Measurements from ENCODE around the gene UST. TPM values are rescaled to one million over a fixed set of nuclear protein-coding genes. Genes with fewer than 3 reads are reported as not detected.

The UST gene
- polyA plus RNA-seq, 1 donor (not counting 4 experiments of a cell fraction or from before 2014, with no cell fraction given): 6.1 TPM

DNA sequence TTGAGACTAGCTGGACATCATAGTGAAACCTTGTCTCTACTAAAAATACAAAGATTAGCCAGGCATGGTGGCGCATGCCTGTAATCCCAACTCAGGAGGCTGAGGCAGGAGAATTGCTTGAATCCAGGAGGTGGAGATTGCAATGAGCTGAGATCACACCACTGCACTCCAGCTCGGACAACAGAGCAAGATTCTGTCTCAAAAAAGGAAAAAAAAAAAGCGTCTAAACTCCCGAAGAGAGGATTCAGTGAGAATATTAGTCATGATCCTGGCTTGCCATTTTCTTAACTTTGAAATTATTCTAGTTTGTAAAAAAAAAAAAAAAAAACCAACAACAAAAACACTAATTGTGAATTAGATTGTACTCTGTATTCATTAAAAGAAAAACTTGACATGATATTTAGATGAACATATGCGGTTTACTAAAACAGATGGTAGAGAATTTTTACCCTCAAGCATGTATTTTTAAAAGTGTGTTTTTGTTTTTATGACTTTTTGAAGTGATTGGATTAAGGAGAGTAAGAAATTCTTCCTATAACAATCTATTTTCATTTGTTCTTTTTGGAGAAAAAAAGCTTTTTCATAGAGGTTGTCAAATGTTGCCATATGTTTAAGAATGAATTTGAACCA is 80.7 kb downstream of the UST start:
- FAIRE-seq (no peak), DNase-seq (ENCODE audit: low read depth, low spot score) (no peak)
- H3K9me1 ChIP-seq (ENCODE audit: control insufficient read depth, extremely low read depth, insufficient read depth, low read length): no peaks in the 10 kb centered on the region
- peaks cover 28% of the 10 kb centered on the region for H3K4me1 ChIP-seq (ENCODE audit: control insufficient read depth, extremely low read depth, insufficient read depth, low read length)
- no peak overlapping the region for H2AFZ ChIP-seq (ENCODE audit: control insufficient read depth, low read length)
- no peaks in the 10 kb centered on the region for H3K36me3 ChIP-seq (ENCODE audit: control insufficient read depth in 2 of 2, extremely low read depth in 1 of 2, insufficient read depth in 2 of 2, low read length in 2 of 2)
- no peak overlapping the region for H3K4me2 ChIP-seq (ENCODE audit: control insufficient read depth, extremely low read depth, insufficient read depth, low read depth, low read length)
- H3K9me3 ChIP-seq (ENCODE audit: control insufficient read depth, low read depth, low read length): no peaks in the 10 kb centered on the region
- no peaks in the 10 kb centered on the region for H3K27me3 ChIP-seq (ENCODE audit: control insufficient read depth, extremely low read depth, insufficient read depth, low read length)
- TF ChIP-seq EZH2 (IDR thresholded peaks at IDR 0.05; ENCODE audit: low read length): no peak
- TF ChIP-seq, protein P1, sequence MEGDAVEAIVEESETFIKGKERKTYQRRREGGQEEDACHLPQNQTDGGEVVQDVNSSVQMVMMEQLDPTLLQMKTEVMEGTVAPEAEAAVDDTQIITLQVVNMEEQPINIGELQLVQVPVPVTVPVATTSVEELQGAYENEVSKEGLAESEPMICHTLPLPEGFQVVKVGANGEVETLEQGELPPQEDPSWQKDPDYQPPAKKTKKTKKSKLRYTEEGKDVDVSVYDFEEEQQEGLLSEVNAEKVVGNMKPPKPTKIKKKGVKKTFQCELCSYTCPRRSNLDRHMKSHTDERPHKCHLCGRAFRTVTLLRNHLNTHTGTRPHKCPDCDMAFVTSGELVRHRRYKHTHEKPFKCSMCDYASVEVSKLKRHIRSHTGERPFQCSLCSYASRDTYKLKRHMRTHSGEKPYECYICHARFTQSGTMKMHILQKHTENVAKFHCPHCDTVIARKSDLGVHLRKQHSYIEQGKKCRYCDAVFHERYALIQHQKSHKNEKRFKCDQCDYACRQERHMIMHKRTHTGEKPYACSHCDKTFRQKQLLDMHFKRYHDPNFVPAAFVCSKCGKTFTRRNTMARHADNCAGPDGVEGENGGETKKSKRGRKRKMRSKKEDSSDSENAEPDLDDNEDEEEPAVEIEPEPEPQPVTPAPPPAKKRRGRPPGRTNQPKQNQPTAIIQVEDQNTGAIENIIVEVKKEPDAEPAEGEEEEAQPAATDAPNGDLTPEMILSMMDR (optimal IDR thresholded peaks at IDR 0.05 in 1 of 3, IDR thresholded peaks at IDR 0.05 in 1 of 3, conservative IDR thresholded peaks at IDR 0.05 in 1 of 3; ENCODE audit: extremely low read depth in 1 of 3, insufficient read depth in 2 of 3, low read length in 3 of 3): no peak
- H3K9ac ChIP-seq (ENCODE audit: control insufficient read depth, extremely low read depth, insufficient read depth, low read length): no peak overlapping the region
- no peaks in the 10 kb centered on the region for H4K20me1 ChIP-seq (ENCODE audit: control insufficient read depth, extremely low read depth, insufficient read depth, low read length)
- H3K27ac ChIP-seq (ENCODE audit: control insufficient read depth, insufficient read depth, low read length): no peak overlapping the region
- dilution Hi-C loops (cut with MboI; ENCODE audit: extremely low pct_ligation_motif_present, low sequenced_read_pairs): no loop called here
- H3K79me2 ChIP-seq (ENCODE audit: control insufficient read depth, insufficient read depth, low read length): no peaks in the 10 kb centered on the region
- no peak overlapping the region for H3K4me3 ChIP-seq (ENCODE audit: control insufficient read depth in 2 of 3, extremely low read depth in 1 of 3, insufficient read depth in 2 of 3, low read depth in 1 of 3, low read length in 3 of 3)

DNA sequence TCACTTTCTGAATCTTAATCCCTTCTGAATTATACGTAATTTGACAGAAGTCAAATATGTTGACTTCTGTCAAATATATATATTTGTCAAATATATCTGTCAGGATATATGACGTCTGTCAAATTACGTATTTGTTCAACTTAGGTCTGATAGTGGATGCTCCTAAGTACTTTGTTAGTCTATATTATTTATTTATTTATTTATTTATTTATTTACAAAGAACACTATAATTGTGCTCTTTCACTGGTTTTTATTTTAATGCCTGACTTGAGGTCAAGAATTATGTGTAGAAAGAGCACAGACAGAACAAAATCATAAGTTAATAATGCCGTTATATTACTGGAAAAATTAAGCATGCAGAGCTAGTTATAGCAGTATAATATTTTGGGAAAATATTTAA is 81.2 kb downstream of the UST start:
- Histone ChIP-seq H3K9me3 (ENCODE audit: control insufficient read depth, low read depth, low read length) (no peaks in the 10 kb centered on the region), H3K79me2 (ENCODE audit: control insufficient read depth, insufficient read depth, low read length) (no peaks in the 10 kb centered on the region), H3K27me3 (ENCODE audit: control insufficient read depth, extremely low read depth, insufficient read depth, low read length) (no peaks in the 10 kb centered on the region), H4K20me1 (ENCODE audit: control insufficient read depth, extremely low read depth, insufficient read depth, low read length) (no peaks in the 10 kb centered on the region), H3K4me3 (ENCODE audit: control insufficient read depth in 2 of 3, extremely low read depth in 1 of 3, insufficient read depth in 2 of 3, low read depth in 1 of 3, low read length in 3 of 3) (no peak overlapping the region), H3K4me1 (ENCODE audit: control insufficient read depth, extremely low read depth, insufficient read depth, low read length) (peaks cover 28% of the 10 kb centered on the region), H2AFZ (ENCODE audit: control insufficient read depth, low read length) (no peak overlapping the region), H3K4me2 (ENCODE audit: control insufficient read depth, extremely low read depth, insufficient read depth, low read depth, low read length) (no peak overlapping the region), H3K27ac (ENCODE audit: control insufficient read depth, insufficient read depth, low read length) (no peak overlapping the region), H3K36me3 (ENCODE audit: control insufficient read depth in 2 of 2, extremely low read depth in 1 of 2, insufficient read depth in 2 of 2, low read length in 2 of 2) (no peaks in the 10 kb centered on the region), H3K9ac (ENCODE audit: control insufficient read depth, extremely low read depth, insufficient read depth, low read length) (no peak overlapping the region), H3K9me1 (ENCODE audit: control insufficient read depth, extremely low read depth, insufficient read depth, low read length) (no peaks in the 10 kb centered on the region)
- FAIRE-seq: no peak
- TF ChIP-seq EZH2 (IDR thresholded peaks at IDR 0.05; ENCODE audit: low read length): no peak
- TF ChIP-seq, protein P1 (optimal IDR thresholded peaks at IDR 0.05 in 1 of 3, IDR thresholded peaks at IDR 0.05 in 1 of 3, conservative IDR thresholded peaks at IDR 0.05 in 1 of 3; ENCODE audit: extremely low read depth in 1 of 3, insufficient read depth in 2 of 3, low read length in 3 of 3): no peak
- dilution Hi-C loops (cut with MboI; ENCODE audit: extremely low pct_ligation_motif_present, low sequenced_read_pairs): no loop called here
- no peak for DNase-seq (ENCODE audit: low read depth, low spot score)
